ENCODE results near the gene ARMC2.

Gene ARMC2

DNA sequence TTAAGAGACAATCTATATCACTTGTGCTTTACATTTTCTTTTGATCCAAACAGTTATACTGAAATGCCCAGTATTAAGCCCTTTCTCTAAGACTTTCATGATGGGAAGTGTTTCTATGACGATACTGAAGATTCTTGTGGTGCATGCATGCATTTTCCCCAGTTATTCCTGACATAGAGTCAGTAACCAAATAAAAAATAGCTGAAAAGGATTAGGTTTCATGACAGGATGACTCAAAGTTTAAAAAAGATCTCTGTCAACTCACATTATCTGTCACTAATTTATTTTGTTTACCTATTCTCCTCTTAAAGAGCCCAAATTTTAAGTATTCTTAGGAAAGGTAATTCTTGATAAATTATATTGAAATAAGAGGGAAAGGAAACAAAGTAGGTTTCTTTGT lies 148.0 kb downstream of the ARMC2 start:
- no peak for DNase-seq

DNA sequence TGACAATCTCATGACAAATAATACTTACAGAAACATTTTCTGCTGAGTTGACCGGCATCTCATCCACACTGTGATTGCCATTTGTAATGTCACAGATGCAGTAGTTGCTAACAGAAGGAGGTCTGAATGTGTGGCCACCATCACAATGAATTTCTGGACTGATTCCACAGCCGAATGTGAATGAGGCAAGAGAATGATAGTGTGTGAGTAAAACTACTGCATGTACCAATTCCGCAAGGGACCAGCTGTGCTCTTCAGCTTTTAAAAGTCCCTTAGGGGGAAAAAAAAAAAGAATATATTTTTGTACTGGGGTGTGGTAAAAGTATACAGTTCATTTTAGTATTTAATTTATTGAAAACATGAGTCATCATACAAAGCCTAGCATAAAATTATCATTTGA lies 150.3 kb downstream of the ARMC2 start:
- DNase-seq: no peak

DNA sequence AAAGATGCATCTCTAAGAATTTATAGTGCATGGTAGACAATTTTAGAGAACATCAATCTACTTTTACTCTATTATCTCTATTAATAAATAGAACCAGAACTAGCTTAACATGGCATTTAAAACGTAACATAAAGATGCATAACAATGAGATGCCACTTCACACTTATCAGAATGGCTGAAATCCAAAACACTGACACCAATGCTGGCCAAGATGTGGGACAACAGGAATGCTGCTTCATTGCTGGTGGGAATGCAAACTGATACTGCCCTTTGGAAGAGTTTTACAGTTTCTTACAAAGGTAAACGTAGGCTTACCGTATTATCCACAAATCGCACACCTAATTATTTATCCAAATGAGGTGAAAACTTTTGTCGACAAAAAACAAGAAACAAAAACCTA lies 151.2 kb downstream of the ARMC2 start:
- no peak for DNase-seq

DNA sequence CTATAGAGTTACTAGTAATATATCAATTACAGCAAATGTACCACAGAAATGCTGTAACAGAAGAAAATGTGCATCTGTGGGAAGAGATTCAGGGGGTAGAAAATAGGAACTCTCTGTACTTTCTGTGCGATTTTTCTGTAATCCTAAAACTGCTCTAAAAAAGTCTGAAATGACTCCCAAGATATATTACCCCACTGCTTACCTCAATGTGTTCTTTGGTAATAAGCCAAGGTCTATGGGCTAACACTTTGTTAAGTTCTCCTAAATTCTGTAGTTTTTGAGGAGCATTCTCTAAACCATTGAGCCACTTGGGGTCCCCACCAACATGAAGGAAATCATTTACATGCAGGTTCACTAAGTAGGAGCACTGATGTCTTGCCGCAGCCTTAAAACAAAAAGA lies 152.1 kb downstream of the ARMC2 start:
- DNase-seq: no peak

DNA sequence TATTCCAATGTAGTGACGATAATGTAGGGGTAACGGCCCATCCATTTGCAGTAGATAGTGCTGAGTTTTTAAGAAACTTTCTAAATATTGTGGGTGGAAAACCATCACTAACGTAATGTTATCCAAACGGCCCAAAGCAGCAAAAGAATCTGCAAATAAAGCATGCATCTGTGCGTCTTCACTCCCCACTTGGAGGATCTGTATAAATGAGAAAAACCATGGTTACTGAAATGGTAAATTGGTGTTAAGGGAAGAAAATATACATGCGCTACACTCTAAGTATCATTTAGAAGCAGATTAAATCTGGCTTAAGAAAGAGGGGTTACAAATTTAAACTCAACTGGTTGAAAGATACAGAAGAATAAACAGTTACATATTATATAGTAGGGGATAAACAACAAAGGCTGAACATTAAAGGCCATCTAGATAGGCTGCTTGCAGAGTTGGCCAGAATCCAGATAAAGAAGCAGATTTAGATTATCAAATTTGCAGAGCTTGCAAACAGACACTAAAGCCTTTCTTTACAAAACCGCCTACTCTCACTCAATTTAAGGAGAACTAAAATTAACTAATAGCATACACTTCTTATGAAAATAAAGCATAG lies 153.2 kb downstream of the ARMC2 start:
- no peak for DNase-seq

DNA sequence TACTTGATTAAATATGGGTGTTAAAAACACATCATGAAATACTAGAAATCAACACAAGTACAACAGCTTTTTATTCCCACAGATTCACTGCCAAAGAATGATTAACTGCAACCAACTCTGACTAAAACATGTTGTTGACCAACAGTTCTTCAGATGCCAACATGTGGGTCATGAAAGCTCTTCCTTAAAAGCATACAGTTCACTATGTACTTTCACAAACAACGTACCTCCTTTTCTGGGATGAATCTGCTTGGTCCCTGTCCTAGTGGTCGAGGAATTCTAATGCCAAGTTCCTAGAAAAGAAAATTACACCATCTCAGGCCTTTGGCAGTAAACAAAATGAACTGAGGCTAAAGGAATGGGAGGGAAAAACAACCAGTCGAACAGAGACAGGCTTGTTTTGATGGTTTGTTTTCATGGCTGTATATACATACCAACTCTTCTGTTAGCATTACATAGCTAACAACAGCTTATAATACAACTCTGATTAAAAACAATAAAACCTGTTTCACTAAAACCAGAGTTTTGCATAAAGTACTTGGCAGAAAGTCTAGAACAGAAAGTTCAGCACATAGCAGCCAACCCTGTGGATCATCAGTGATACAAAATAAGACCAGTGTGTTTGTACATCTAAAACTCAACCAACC lies 154.0 kb downstream of the ARMC2 start:
- DNase-seq: no peak

DNA sequence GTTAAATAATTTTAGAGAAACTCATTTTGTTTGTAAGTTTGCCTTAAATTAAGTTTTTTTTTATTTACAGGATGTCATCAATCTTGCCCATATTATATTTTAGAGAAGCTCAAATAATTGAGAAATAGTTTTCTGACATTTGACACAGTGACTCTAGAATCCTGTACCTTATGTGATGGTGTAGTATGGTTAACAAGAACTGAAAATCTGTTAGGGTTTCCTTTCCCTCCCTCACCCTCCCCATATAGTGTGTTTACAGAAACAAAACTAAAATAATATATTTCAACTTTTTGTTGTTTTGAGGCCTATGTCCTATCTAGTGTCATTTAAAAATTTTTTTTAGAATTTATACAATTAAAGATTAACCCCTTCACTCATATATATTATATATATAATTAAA lies 154.7 kb downstream of the ARMC2 start:
- DNase-seq: no peak

DNA sequence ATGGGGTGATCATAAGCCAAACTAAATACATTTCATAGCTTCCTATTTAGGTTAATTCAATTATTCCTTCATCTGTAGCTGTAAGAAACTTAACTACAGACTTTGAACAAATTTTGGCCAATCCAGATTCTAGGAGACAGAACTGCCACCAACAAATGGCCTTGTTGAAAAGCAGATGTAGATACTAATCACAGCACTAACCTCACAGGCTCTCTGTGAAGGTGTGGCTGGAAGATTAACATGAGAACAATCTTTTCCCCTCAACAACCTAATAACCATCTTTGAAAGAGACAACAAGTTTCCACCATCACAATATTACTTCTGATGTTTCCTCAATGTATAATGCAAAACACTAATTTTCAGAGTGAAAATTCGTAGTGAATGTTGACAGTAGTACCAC lies 158.6 kb downstream of the ARMC2 start:
- DNase-seq: peak; percentile 51

DNA sequence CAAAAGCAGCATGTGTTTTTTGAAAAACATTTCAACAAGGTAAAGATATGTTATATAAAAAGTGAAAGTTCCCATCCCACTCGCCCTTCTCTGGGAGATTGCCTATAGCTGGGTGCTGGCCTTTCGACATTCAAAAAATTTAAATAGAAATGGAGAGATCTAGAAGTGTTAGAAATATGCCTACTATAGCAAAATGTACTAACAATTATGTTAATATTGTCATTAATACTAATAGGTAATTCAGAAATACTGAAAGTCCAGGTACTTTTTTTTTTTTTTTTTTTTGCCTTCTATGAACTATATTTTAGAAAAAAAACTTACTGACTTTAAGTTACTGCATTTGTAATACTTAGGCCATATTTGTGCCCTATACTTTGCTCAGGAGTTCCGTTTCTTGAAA lies 159.3 kb downstream of the ARMC2 start:
- DNase-seq: no peak

DNA sequence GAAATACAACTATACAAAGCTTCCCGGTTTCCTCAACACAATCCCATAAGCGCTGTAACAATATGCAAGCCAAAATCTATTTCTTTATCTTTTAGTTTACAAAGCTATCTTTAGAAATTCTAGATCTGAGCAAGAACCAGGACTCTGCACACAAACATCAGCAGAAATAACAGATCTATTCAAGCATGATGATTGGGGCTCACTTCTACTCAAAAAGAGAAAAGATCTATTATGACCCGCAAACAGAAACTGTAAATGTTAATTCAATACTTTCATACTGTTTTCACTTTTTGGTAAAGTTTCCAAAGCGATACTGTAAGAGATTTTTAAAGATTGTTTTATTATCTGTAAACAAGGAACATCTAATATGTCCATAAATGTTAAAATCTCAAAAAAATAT lies 159.8 kb downstream of the ARMC2 start:
- DNase-seq: no peak

DNA sequence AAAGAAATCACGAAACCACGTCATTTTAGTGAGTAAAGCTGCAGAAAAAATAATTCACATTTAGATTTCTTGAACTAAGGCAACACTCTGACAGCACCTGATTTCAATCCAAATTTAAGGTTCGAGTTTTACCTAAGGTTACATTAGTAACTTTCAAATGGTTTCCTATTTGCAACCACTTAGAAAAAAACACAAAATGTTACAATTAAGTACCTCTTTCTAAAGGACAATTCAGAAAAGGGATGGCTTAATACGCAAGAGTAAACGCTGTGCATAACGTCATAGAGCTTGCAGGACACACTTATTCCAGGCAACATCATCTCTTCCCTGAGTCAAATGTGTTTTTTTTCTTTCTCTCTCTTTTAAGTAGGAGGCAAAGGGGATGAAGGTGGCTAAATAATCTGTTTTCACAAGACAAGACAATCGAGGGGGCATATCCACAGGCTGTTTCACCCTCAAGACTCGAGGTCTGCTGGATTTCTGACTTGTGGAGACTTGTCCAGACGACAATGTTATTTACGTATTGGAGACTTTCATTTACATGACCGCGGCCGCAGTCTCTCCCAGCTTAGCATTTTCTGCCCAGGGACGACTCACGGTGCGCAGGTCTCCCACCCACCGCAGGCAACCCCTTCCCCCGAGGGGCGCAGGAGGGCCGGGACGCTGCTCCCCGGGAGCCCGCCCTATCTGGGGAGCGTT lies 160.5 kb downstream of the ARMC2 start:
- peak; percentile 50 for DNase-seq

DNA sequence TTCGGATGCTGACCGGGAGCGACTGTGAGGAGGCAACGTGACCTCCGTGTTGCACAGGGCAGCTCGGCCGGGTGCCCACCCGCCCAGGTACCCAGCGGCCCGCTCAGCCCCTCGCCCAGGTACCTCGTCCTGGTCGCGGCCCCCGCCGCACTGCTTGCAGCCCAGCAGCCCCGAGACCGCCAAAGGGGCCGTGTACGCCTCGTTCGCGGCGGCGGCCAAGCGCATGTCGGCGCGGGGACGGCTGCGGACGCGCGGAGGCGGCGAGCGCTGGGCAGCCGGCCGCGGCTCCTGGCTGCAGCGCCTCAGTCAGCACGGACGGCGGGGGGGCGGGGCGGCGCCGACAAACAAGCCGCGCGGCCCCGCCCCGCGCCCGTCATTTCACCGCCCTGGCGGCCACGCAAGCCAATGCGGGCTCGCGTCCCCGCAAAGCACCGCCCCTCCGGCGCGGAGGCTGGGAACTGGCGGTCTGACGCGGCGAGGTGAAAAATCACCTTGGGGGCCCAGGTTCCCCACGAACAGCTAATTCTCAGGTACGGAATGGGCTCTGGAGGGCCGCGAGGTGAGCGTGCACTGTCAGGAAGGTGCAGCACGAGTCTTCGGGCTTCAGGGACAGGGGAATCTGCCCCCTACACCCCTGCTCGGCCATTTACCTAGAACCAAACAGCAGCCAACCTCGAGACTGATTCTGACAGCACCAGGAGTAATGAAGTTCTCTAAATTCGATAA lies 161.2 kb downstream of the ARMC2 start:
- peak; percentile 83 for DNase-seq

DNA sequence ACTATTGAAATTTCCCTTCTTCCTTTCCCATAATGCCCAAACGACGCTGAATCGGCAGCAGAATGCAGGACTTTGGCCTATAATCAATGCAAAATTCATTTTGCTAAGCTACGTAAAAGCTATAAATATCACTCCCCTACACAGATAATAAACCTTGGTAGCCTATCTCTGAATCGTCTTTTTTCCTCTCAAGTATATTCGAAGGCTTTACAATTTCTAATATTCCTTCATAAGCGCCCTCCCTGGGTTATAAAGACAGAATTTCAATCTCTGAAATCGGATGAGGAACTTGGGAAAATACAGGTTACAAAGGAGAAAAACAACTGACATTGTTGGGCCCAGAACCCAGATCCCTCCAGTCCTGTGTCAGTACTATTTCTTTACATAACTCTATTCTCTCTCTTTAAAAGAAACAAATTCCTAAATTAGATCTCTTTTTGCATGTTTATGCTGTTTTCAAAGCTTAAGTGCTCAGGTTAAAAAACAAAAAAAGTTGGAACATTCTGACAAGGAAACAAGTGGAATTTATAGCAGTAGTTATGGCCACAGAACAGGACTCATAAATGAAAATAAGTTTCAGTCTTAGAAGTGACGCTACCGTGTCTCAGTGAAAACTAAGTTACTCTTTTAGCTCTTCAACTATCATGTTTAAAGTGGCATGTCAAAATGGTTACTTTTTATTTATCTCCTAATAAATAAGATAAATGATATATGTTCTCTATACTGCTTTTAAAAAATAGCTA lies 161.9 kb downstream of the ARMC2 start:
- DNase-seq: no peak

DNA sequence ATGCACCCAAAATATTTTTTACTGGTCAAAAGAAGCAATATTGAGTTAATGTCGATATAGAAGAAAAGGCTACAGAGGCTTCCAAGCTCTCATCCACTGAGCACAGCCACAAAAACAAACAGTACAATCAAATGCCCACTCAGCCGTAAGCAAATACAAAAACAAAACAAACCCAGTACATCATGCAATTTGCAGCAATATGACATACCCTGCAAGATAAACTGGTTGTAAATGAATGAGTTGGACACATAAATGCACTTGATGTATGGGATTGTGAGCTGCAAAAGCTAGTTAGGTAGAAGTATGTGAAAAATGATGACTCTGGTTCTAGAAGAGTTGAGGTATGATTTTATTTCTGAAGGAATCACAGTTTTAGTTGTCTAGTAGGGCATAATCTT lies 162.5 kb downstream of the ARMC2 start:
- DNase-seq: no peak

DNA sequence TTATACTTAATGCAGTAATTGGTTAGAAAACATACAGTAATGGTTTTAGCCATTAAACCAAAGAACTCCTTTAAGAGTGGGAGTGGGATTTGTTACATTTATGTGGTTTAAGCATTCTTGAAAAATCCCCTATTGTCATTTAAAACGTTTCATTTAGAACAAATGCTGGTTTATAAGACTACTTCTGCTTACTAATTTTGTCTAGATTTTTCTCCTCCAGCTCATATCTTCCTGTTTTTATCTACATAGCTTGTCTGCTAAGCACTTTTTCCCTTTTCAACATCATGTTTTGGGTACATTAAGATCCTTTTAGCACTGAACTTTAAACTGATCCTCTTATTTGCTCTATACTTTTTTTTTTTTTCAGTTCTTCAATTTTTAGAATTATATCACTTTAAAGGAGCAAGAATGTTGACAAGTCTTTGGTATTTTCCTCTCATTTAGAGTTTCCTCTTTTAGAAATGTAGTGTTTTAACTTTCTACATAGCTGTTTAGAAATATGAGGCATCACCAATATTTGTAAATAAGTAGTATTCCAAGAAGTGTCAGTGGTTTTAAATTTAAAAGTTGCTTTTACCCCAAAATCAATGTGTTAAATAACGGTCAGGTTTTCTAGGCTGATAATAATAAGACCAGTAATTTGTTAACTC lies 165.6 kb downstream of the ARMC2 start:
- no peak for DNase-seq

DNA sequence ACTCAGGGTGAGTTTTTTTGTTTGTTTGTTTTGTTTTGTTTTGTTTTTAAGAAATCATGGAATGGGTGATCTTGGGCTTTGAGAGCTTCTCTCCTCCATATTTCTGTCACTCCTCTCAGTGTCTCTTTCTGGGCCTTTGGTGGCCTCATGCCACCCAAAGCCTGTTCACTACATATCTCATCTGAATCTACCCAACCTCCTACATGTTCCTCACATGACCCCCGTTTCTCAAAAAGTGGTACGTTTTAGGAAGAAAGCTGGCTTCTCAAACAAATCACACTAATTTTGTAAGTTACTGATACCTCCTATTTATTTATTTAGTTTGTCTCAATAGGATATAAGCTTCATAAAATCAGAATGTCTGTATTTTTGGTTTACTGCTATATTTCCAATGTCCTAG lies 166.4 kb downstream of the ARMC2 start:
- DNase-seq: peak; percentile 43

DNA sequence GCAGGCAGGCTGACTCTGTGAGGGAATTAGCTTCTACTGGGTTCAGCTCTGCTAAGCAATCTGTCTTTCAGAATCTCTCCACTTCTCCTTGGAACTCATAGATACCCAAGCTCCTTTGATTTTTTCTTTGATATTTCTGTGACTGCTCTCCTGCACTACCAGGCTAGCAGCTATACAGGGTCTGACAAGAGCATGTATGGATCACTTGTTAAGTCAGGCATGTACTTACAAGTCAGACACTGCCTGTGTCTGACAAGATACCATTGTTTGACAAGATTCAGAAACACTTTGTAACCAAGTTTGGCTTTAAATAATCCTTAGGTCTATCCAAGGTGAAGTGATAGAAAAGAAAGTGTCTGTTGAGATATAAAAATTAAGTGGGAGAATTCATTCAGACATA lies 167.0 kb downstream of the ARMC2 start:
- DNase-seq: peak; percentile 17

DNA sequence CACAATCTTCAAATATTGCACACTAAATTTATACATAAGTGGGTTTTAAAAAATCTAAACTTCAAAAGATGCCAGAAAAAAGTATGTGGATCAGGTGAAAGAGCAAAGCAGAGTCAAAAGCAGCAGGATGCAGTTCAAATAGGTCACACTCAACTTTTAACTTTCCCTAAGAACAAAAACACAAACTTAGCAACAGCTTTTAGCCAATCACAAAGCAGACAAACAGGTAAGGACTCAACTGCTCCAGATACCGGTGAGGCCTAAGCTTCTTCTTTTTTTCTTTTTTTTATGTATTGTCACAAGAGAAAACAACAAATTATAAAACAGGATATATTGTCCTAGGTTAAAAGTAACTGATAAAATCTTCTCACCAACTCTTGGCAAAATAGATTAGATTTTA lies 171.7 kb downstream of the ARMC2 start:
- no peak for DNase-seq

DNA sequence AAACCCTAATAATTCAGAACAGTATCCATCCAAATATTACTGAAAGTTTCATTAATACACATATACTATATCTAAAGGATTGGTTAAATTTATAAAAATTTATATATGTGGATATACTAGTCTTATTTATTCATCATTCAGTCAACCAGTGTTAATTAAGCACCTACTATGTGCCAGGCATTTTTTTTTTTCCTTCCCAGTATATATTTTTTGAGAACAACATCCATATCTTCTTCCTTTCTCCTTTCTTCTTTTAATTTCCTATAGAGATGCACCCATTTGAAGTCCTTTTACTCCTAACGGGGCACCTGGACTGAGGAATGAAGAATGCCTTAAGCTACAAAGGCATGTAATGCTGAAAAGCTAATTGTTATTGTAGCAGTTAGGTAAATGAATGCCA lies 173.6 kb downstream of the ARMC2 start:
- DNase-seq: no peak

DNA sequence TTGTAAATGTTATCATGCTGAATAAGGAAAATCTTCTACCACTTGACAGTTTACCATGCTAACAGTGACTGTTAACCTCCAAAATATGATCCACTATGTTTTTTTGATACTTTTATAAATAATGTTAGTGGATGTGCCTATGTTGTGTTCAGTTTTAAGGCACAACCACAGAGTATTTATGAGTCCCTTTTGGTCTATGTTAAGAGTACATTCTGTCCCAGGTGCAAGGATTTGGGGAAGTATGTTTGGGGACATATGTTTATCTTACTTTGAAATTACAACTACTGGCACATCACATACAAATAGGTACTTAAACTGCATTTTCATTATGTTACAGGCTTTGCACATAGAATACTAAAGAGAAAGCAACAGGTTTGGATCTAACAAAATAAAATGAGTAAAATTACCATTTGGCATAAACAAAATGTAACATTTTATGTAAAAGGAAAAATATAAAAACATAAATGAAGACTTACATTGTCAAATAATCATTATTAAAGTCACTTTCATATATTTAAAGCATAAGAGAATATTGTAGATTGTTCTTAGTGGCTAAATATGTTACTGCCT lies 175.2 kb downstream of the ARMC2 start:
- no peak for DNase-seq
